ENCODE data around the gene PPP2CA.

The PPP2CA gene

GRCh38 chr5:134151723-134152122 lies 74.2 kb downstream of the PPP2CA start:
- DNase-seq (ENCODE audit: low read depth) = no peak
- TF ChIP-seq, protein P1, sequence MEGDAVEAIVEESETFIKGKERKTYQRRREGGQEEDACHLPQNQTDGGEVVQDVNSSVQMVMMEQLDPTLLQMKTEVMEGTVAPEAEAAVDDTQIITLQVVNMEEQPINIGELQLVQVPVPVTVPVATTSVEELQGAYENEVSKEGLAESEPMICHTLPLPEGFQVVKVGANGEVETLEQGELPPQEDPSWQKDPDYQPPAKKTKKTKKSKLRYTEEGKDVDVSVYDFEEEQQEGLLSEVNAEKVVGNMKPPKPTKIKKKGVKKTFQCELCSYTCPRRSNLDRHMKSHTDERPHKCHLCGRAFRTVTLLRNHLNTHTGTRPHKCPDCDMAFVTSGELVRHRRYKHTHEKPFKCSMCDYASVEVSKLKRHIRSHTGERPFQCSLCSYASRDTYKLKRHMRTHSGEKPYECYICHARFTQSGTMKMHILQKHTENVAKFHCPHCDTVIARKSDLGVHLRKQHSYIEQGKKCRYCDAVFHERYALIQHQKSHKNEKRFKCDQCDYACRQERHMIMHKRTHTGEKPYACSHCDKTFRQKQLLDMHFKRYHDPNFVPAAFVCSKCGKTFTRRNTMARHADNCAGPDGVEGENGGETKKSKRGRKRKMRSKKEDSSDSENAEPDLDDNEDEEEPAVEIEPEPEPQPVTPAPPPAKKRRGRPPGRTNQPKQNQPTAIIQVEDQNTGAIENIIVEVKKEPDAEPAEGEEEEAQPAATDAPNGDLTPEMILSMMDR (IDR thresholded peaks at IDR 0.05; ENCODE audit: low read depth, low read length, missing control alignments) = no peak

GRCh38 chr5:134149571-134150303 lies 76.1 kb downstream of the PPP2CA start:
- no peak for DNase-seq (ENCODE audit: low read depth)
- H3K4me3 ChIP-seq (ENCODE audit: low read depth, low read length) = no peak overlapping the region
- TF ChIP-seq, protein P1 (IDR thresholded peaks at IDR 0.05; ENCODE audit: low read depth, low read length, missing control alignments) = no peak

More at GRCh38 chr5:134151723-134152122, 74.2 kb downstream of the PPP2CA start:
- H3K4me3 ChIP-seq (ENCODE audit: low read depth, low read length) = no peak overlapping the region

GRCh38 chr5:134148986-134149539 lies 76.8 kb downstream of the PPP2CA start:
- DNase-seq (ENCODE audit: low read depth) = no peak
- TF ChIP-seq, protein P1 (IDR thresholded peaks at IDR 0.05; ENCODE audit: low read depth, low read length, missing control alignments) = no peak
- H3K4me3 ChIP-seq (ENCODE audit: low read depth, low read length) = no peak overlapping the region

DNA sequence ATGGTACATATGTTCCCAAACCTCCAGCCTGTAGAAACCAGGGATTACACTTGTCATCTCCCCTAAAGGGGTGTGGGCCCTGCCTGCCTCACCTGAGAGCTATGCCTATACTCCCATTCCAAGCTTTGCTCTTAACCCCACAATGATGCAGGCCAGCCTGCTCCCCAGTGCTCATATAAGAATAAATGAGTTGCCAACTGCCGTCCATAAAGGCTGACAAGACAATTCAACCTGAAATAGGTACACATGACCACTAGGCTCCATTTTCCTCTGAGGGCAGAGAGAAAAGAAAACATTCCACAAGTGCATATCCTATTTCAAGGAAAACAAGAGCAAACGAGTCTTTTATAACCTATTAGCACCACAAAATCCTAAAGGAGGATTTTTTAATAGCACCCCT lies 77.6 kb downstream of the PPP2CA start:
- TF ChIP-seq, protein P1 (IDR thresholded peaks at IDR 0.05; ENCODE audit: low read depth, low read length, missing control alignments) = no peak
- no peak overlapping the region for H3K4me3 ChIP-seq (ENCODE audit: low read depth, low read length)
- no peak for DNase-seq (ENCODE audit: low read depth)

DNA sequence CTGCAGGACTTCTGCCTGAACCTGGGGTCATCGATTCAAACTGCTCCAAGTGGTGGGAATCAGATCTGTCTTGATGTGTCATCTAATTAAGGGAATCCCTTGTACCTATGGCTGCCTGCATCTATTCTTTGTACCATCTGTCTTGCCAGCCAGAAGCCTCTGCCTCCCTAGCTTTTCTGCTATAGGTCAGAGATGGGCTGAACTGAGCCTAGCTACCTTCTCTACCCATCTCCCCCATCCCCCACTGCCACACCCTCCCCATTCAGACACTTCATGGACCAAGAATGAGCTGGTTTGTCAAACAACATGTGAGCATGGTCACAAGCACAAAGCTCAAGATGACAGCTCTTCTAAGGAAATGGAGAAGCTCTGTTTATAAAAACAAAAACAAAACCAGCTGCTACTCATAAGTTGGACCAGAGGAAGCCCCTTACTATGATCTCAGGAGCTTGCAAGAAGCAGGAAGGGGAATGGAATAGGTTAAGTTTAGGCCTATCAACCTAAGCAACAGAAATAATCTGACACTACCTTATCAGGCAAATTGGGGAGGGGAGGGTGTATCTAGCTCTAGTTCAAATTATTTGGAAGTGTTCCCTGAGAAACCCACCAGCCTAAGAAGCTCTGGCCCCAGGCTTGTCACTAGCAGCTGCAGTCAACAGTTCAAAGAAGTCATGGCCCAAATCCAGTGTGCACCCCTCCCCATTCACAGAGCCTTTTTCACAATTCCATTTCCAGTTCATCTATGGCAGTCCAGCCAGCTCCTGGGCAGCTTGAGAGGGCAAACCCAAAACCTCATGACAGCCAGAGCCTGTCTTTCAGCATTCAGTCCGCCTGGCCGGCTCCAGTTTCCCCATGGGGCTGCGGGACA lies 79.0 kb downstream of the PPP2CA start:
- TF ChIP-seq, protein P1 (IDR thresholded peaks at IDR 0.05; ENCODE audit: low read depth, low read length, missing control alignments) = no peak
- H3K4me3 ChIP-seq (ENCODE audit: low read depth, low read length) = no peak overlapping the region
- DNase-seq (ENCODE audit: low read depth) = no peak

GRCh38 chr5:134145779-134146581 lies 79.9 kb downstream of the PPP2CA start:
- H3K4me3 ChIP-seq (ENCODE audit: low read depth, low read length) = no peak overlapping the region
- peak; percentile 45 for DNase-seq (ENCODE audit: low read depth)
- TF ChIP-seq, protein P1 (IDR thresholded peaks at IDR 0.05; ENCODE audit: low read depth, low read length, missing control alignments) = peak; percentile 99
